Mucosa of descending colon (tissue), 3 donors: Measurements from ENCODE around the gene GPS1. TPM values are rescaled to one million over a fixed set of nuclear protein-coding genes. Genes with fewer than 3 reads are reported as not detected.

Experiments used
- ATAC-seq: fragments of 200-7000 bp; cut with Tn5 transposase; one replicate; pipeline ENCODE4 v1.9.1; 2020; ENCODE audit warnings: mild to moderate bottlenecking, moderate library complexity
- DNase-seq, 3 donors: peaks; one replicate each; pipeline ENCODE4 v3.0.0-alpha.2; 2020
- H3K36me3 ChIP-seq: fragments of 200-600 bp; one replicate; pipeline ENCODE4 v1.8.0; 2021; ENCODE audit warnings: low read depth, mild to moderate bottlenecking
- H3K4me1 ChIP-seq: fragments of 200-600 bp; one replicate; pipeline ENCODE4 v1.8.0; 2021; ENCODE audit warnings: low read depth, mild to moderate bottlenecking
- H3K4me3 ChIP-seq: fragments of 200-600 bp; one replicate; pipeline ENCODE4 v1.8.0; 2021; ENCODE audit warnings: mild to moderate bottlenecking
- H3K9me3 ChIP-seq: fragments of 200-600 bp; one replicate; pipeline ENCODE4 v1.8.0; 2021; ENCODE audit warnings: mild to moderate bottlenecking
- intact Hi-C, 2 donors: fragments of 100-400 bp; cut with DNase I in 1 of 2; cut with micrococcal nuclease in 1 of 2; formaldehyde crosslinking; loops; one replicate each; pipeline versions ENCODE4 v1.11.0 to v1.11.1; 2022; cut with DNase I, micrococcal nuclease
- total RNA-seq, 3 donors: library from RNA; stranded (reverse); fragmentation: NEBNext Ultra II Directional in 2 of 3; extraction: Animal tissue kit (Norgen Biotek cat#: 25700) in 2 of 3; gene quantifications; one replicate each; pipeline versions ENCODE4 v1.2.1 to v1.2.4, GENCODE V29; 2021 to 2023
- TF ChIP-seq, protein P1 (sequence below): fragments of 200-600 bp; IDR thresholded peaks from one replicate; pipeline ENCODE4 v1.8.0; 2022; ENCODE audit warnings: antibody characterized with exemption, mild to moderate bottlenecking
- donor health status: DM: no; HTN: no; CAD: no; lungs with moderate emphysema.
- donor health status: DM: no; HTN: no; CAD: no.
- donor health status: DM: no; HTN: yes; CAD: no.

The GPS1 gene
- total RNA-seq, 3 donors from 2014 or later: 73.6 to 81.6 (median 80.4) TPM

DNA sequence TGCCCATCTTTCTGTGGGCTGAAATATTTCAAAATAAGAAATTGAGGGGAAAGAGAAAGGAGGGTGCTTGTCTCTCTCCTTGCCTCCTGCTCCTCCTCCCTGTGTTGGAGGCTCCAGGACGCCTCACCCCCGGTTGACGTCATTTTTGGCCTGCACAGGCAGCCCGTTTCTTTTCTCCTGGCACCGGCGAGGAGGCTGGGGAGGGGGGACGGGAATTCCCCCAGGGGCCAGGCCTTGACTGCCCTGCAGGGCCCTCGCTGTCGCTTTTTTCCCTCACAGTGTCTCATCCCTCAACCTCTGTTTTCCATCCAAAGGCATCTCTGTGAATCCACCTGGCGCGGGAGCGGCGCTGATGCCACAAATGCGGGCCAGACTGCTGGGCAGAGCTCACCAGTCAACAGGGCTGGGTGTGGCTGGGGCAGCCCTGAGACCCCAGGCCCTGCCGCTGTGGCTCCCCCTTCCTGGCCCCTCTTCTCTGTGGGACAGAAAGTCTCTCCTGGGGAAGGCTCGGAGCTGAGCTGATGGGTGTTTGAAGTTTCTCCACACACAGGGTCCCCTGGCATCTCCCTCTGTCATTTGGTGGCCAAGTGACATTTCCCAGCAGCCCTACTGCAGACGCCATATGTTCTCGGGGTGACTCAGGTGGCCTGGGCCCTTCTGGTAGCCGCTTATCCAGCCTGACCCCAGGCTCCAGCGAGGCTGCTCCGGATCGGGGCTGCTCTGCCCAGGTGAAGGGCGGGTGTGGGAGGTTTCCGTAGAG, 45.0 kb upstream of the GPS1 start:
- no peak overlapping the region for H3K4me3 ChIP-seq
- intact Hi-C loops: no loop called here
- H3K36me3 ChIP-seq: no peaks in the 10 kb centered on the region
- no peak for DNase-seq
- no peaks in the 10 kb centered on the region for H3K9me3 ChIP-seq
- no peak for ATAC-seq
- H3K4me1 ChIP-seq: no peaks in the 10 kb centered on the region
- TF ChIP-seq, protein P1, sequence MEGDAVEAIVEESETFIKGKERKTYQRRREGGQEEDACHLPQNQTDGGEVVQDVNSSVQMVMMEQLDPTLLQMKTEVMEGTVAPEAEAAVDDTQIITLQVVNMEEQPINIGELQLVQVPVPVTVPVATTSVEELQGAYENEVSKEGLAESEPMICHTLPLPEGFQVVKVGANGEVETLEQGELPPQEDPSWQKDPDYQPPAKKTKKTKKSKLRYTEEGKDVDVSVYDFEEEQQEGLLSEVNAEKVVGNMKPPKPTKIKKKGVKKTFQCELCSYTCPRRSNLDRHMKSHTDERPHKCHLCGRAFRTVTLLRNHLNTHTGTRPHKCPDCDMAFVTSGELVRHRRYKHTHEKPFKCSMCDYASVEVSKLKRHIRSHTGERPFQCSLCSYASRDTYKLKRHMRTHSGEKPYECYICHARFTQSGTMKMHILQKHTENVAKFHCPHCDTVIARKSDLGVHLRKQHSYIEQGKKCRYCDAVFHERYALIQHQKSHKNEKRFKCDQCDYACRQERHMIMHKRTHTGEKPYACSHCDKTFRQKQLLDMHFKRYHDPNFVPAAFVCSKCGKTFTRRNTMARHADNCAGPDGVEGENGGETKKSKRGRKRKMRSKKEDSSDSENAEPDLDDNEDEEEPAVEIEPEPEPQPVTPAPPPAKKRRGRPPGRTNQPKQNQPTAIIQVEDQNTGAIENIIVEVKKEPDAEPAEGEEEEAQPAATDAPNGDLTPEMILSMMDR: no peak

DNA sequence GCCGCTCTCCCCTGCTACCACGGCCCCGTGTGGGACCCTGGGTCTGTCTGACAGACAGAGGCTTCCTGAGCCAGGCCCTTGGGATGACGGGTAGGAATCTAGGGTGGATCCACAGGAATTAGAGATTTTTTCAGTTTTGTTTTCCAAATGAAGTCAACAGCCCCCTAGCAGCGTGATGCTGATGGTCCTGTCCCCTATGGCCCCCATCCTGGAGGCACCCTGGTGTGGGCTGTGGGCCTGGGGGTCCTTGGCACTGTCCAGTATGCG, 44.5 kb upstream of the GPS1 start:
- DNase-seq (no peak), ATAC-seq (no peak)
- H3K4me3 ChIP-seq: no peak overlapping the region
- no peaks in the 10 kb centered on the region for H3K4me1 ChIP-seq
- no peaks in the 10 kb centered on the region for H3K36me3 ChIP-seq
- TF ChIP-seq, protein P1: no peak
- H3K9me3 ChIP-seq: no peaks in the 10 kb centered on the region
- intact Hi-C loops: no loop called here

DNA sequence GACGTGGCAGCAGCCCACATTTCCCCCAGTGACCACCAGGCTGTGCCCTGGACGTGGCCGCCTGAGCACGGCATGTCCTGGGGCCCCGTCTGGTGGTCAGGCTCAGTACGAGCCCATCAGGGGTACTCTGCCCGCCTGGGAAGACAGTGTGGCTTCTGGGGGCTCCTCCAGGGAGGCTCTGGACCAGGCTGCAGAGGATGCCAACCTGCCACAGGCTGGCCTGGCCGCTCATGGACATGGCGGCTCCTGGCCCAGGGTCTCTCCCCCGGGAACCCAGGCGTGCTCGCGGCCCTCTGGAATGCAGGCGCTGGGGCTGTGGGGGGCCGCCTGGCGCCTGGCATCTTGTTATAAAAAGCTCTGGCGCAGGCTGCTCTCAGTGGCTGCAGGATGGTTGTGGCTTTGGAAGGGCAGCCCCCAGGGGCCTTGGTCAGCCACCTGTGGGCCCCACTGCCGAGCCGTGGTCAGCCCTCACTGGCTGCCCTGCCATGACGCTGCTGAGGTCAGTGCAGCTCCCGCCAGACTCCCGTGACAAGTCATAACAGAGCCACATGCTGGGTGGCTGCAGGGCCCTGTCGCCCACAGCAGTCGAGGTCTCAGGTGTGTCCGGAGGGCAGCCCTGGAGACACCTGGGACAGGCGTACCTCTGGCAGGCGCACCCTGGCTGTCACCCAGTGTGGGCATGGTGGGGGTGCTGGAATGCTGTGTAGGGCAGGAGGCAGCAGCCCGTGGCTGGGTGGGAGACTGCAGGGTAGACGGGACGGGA, 44.0 kb upstream of the GPS1 start:
- DNase-seq (no peak), ATAC-seq (no peak)
- intact Hi-C loops: no loop called here
- Histone ChIP-seq H3K9me3 (no peaks in the 10 kb centered on the region), H3K4me3 (no peak overlapping the region), H3K4me1 (no peaks in the 10 kb centered on the region), H3K36me3 (no peaks in the 10 kb centered on the region)
- TF ChIP-seq, protein P1: no peak

DNA sequence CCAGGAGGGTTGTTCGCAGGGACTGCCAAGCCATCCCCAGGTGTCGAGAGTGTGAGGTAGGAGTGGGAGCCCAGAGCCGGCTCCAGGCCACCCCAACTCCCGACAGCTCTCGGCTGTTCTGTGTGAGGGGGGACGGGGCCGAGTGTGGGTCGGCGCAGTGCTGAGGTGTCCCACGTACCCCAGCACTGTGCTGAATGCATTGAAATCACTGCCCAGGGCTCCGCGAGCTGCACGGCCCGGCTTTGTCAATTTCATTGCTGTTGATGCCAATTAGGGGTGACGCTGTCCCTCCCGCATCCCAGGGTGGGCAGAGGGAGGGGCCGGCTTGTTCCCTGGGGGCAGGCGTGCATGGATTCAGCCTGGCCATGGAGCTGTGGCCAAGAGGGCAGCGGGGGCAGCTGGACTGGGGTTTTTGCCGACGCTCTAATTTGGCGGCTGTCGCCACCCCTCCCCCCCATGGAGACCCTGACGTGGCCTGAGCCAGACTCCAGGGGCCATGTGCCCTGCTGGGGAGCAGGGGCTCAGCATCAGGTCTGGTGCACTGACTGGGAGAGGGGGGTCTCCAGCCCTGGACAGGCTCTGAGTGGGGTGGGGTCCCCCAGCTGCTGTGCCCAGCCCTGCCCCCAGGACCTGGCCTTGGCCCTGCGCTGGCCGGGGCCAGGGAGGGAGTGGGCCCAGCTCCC, 43.3 kb upstream of the GPS1 start:
- DNase-seq (no peak), ATAC-seq (no peak)
- no peak overlapping the region for H3K4me3 ChIP-seq
- TF ChIP-seq, protein P1: no peak
- no peaks in the 10 kb centered on the region for H3K36me3 ChIP-seq
- no peaks in the 10 kb centered on the region for H3K4me1 ChIP-seq
- no peaks in the 10 kb centered on the region for H3K9me3 ChIP-seq
- intact Hi-C loops: no loop called here

DNA sequence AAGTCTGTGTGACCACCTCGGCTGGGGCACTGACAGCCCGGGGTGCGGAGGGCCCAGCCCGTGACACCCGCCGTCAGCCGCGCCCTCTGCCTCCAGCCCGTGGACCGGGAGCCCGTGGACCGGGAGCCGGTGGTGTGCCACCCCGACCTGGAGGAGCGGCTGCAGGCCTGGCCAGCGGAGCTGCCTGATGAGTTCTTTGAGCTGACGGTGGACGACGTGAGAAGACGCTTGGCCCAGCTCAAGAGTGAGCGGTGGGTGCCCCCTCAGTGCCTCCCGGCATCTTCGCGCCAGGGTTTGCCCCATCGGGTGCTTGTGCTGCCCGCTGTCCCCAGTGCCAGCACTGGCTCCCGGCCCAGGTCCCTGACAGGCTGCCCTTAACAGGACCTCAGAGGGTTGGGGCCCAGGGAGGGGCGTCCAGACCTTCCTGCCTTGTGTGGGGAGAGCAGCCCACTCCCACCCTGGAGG, 42.7 kb upstream of the GPS1 start:
- intact Hi-C loops: no loop called here
- H3K4me3 ChIP-seq: no peak overlapping the region
- H3K36me3 ChIP-seq: no peaks in the 10 kb centered on the region
- H3K9me3 ChIP-seq: no peaks in the 10 kb centered on the region
- TF ChIP-seq, protein P1: no peak
- H3K4me1 ChIP-seq: no peaks in the 10 kb centered on the region
- no peak for ATAC-seq
- DNase-seq: no peak
